ENCODE data around the gene TRIM45.
"Not testable (repeated sequence)": the region's sequence is repeated elsewhere in the genome, so short reads cannot be mapped to it uniquely, and the experiment has no call there.

The TRIM45 gene, protein sequence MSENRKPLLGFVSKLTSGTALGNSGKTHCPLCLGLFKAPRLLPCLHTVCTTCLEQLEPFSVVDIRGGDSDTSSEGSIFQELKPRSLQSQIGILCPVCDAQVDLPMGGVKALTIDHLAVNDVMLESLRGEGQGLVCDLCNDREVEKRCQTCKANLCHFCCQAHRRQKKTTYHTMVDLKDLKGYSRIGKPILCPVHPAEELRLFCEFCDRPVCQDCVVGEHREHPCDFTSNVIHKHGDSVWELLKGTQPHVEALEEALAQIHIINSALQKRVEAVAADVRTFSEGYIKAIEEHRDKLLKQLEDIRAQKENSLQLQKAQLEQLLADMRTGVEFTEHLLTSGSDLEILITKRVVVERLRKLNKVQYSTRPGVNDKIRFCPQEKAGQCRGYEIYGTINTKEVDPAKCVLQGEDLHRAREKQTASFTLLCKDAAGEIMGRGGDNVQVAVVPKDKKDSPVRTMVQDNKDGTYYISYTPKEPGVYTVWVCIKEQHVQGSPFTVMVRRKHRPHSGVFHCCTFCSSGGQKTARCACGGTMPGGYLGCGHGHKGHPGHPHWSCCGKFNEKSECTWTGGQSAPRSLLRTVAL

DNA sequence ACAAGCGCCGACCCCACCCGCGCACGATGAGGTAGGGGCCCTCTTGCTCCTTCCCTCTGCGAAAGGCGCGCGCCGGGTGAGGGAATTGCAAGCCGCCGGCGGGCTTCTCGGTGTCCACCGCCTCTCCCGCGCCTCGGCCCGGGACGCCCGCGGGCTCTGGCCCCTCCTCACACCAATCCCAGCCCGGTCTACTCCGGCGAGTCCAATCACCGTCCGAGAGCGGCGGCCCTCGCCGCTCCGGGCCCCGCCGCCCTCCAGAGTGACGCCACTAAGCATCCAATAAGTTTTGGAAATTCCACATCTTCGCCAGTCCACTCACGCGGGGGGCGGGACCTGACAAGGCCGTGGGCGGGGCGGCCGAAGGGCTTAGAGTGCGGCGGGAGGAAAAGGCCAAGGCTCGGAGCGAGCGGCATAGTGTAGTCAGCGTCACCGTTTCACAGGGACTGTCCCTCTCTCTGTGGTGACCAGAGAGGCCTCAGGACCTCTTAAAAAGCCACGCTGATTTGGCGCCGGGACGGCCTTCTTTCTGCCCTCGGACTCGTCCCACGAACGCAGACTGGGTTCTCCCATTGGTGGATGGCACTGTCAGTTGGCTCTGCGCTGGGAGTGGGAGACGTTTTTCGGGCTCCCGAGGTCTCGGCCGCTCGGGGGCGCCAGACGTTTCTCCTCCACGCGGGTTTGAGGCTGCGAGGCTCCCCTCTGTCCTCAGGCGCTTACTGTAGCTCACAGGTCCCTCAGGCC, at the start of gene TRIM45:
Gene TRIM45, minus strand, starts transcription at position 161 of the 741 bp plus-strand sequence. CDS start 548 bp downstream, outside the sequence.
- peak; percentile 98 for DNase-seq

DNA sequence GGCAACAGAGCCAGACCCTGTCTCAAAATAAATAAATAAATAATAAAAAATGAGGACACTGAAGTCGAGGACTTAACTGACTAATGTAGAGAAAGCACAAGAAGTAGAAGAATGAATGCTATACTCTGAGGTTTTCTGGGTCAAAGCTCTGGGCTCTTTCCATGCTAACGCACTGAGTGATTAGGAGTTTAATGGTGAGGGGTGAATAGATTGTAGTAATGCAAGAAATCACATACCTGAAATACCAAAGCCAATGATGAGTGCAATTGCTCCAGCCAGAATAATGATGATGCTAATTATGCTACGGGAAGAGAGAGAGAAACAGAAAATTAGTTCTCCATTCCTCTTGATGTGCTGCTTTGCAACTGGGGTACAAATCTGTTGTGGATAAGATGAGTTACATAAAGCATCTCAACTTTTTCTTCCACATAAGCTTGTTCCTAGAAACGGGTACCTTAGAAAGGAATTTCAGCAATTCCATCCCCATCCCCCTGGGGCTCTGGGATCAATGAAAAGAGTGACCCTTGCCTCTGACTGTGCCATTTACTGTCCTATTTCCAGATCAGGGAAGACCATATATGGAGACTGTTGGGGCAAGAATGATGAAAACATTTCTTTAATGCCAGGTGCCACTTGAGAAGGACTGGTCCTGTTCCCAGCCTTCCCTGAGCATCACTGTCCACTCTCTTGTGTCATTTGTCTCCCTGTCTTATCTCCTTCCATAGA, 48.5 kb upstream of the TRIM45 start:
- no peak for DNase-seq

DNA sequence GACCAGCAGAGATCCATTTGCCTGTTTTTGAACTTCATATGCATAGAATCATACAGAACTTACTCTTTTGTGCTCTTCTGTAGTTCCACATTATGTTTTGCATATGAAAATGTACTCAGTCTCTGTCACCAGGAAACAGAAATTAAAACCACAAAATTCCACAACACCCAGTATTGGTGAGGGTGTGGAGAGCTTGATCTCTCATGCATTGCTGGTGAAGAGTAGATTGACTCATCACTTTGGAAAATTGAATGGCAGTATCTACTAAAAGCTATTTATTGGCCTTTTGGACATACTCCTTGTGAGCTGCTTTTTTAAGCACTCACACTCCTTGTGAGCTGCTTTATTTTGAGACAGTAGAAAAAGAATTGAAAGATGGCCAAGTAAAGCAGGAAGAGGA, 45.9 kb upstream of the TRIM45 start:
- no peak for DNase-seq

DNA sequence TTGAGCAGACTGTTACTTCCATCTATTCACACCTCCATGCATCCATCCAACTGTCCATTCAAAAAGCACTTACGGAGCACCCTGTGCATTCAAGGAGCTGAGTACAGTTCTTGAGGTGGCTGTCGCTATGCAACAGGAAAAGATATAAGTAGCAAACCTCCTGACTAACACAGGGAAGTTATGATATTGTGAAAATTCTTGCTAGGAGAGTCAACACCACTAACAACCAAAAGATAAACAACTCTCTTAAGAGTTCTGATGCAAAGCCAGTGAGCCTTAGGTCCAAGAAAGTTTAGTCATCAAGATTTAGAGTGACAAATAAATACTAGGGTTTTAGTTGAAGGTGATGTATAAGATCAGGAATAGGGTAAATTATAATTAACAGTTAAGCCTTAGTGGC, 44.5 kb upstream of the TRIM45 start:
- DNase-seq = no peak

DNA sequence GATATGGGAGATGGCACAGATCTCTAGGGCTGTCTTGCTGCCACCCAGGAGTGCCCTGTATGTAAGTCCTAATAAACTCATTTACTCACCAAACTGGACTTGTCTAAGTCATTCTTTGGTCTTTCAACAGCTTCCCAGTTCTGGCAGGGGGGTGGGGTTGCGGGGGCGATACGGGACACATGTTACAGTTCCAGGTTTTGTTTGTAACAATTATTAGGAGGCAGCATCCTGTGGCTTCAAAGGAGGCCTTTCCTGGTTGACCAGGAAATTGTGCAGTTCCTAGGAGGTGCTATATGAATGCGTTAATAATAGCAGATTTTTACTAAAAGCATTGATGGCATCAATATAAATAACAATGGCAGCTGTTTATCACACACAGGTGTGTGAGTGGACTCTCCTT, 42.7 kb upstream of the TRIM45 start:
- no peak for DNase-seq

DNA sequence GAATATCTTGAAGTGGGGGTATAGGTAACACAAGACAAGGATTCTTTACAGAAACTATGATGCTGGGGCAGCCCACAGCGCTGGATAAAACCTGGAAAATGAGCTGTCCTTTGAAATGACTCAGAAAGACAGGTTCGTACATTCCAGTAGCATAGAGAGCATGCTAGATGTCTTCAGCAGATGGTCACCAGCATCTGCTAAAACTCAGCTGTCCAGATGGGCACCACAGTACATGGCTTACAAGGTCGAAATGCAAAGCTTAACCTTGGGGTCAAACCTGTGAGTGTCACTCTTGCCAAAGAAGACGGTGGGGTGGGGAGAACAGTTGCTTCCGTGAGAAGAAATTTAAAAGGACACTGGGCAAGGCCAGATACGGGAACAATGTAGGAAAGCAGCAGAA, 41.3 kb upstream of the TRIM45 start:
- DNase-seq = no peak

DNA sequence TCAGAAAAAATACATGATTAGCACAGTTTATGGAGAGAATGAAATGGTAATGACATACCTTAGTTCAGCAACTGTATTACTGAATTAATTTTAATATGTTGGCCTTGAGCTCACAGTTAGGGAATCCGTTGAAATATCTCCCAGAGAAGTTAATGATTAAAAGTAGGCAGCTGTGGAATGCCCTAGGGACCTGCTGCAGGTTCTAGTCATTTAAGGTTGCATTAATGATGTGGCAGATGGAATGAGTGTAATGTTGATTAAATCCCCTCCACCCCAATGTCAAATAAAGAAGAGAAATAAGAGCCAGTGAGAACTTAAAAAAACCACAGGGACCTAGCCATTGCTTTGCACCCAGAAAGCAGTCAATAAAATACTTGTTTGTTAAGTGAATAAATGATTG, 40.3 kb upstream of the TRIM45 start:
- no peak for DNase-seq

DNA sequence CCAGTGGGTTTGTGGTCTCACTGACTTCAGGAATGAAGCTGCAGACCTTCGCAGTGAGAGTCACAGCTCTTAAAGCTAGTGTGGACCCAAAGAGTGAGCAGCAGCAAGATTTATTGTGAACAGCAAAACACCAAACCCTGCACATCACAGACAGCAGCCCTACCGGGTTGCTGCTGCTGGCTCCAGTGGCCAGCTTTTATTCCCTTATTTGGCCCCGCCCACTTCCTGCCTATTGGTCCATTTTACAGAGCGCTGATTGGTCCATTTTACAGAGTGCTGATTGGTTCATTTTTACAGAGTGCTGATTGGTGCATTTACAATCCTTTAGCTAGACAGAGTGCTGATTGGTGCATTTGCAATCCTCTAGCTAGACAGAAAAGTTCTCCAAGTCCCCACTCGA, 29.8 kb upstream of the TRIM45 start:
- DNase-seq = not testable (repeated sequence)

DNA sequence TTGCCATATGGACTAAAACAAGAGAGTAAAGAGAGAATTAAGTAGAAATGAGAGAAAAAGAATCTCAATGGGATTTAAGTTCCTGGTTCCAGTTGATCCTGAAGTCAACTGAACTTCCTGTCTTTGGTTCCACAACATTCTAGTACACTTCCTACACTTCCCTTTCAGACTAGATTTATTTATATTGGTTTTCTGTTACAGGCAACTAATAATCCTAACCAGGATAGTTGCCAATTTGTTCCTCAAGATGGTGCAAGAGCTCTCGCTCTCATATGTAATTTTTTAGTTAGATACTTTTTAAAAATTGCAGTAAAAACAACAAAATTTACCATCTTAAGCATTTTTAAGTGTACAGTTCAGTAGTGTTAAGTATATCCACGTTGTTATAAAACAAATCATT, 28.8 kb upstream of the TRIM45 start:
- DNase-seq = no peak

DNA sequence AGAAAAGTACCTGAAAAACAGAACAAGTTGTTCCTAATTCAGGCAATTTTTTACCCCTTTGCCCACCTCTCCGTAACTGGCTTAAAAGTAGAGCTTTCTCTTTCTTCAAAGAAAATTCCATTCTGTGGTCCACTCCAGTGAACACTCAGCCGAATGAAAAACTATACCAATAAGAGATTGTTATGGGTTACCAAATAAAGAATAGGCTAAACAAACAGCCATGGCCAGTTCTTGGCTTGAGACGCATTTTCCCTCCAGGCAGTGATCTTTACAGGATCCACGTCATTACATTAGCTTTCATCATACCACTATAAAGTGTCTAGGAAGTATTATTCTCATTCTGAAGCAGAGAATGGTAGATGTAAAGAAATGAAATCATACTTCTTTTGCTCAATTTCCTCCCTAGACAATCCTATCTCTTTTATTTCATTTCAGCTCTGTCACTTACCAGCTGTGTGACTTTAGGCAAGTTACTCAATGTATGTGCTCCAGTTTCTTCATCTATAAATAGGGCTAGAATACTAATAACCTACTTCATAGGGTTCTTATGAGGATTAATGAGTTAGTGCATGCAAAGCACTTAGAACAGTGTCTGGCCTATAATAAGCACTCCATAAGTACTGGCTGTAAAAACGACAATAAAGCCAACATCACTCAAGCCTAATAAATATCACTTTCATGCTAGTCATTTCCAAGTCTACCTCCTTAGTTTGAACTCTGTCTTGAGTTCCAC, 26.5 kb upstream of the TRIM45 start:
- DNase-seq = peak; percentile 64

DNA sequence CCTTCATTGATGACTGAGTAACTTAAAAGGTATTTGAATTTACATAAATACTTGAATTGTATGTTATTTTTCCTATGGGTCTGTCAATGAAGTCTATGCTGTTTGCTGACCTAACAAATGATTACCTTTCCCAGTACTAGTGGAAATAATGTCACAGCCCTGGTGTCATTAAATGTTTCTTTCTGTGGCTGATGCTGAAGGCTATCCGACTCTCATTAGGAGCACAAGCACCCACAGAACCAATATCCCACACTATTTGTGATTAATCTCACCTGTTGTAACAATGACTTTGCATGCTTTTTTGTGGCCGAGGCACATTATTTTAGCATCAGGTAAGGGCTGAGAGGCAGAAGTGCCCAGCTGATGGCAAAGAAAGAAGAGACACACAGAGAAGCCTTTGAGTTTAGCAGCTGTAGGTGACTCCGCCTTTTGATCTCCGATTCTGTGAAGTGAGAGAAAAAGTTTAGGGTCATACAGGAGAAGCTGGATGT, 25.8 kb upstream of the TRIM45 start:
- peak; percentile 64 for DNase-seq

DNA sequence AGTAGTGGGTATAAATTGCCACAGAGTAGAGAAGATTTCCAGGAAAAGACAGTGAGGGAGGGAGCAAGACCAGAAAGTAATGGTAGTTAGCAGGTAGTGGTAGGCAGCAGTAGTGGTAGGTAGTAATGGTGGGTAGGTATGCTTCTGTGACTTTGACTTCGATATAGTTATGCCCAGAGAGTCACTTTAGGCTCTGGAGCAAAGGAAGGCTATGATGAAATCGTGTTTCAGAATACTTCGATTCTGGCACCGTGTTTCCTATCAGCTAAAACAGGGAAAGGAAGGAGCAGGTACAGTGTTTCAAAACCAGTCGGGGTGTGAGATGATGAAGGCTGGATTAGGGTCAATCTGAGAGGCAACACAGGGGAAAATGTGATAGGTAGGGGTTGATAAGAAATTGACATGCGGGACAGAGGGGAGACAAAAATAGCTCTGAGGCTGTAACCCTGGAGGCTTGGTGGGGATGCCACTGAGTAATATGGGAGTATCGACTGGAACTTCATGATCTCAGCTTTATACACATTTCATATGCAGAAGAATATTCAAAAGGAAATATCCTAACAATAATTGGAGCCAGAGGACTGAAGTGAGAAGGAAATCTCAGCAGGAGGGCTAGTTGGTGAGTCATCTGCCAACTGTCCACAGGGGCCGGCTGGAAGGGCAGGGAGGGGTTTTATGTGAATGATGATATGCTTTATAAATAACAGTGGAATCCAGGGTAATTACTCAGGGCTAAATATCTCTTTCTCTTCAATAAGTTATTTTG, 25.2 kb upstream of the TRIM45 start:
- DNase-seq = peak; percentile 86

DNA sequence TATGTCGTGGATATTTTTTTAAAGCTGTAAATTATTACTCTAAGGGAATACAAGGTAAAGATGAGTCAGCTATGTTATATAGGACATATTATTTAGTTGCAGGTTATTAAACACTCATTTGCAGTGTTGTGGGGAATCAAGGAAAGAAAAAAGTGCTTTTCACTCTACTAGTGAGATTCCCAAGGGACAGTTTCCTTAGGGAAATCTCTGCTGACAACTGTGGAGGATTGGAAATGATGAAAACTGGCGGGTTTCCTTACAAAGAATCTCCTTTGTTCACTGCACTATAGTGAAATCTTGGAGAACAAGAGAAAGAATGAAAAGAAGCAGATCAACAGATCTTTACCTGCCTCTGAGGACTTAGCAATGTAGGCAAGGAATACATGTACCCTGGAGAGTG, 24.5 kb upstream of the TRIM45 start:
- DNase-seq = no peak

DNA sequence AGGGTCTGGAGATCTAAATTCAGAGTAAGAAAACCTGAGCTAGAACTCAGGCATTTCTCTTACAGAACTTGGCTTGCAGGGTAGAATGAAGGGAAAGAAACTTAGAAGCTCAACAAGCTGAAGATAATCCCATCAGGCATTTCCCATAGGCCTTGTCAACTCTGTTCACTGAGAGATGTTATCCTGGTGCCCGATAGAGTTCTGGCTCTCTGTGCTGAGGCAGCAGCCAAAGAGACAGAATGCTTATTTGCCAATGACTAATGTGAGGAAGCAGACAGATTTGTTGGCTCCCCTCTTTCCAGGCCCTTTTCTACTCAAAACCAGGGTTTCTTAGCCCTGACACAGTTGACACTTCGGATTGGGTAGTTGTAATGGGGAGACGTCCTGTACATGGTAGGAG, 22.3 kb upstream of the TRIM45 start:
- DNase-seq = no peak

DNA sequence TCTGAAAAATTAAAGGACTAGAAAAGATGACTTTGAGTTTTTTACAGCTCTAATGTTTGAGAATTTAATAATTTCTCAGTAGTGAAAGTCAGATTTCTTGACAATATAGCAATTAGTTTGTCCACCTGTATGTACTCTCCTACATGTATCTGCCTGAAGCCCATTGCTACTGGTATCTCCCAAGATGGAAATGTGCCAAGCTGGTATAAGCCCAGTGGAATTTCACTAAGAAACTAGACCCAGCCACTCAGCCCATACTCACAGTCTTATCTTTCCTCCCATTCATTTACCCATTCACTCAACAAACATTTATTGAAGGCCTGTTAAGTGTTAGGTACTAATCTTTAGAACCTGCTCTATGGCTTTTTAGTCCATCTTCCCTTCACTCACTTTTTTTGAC, 21.6 kb upstream of the TRIM45 start:
- no peak for DNase-seq

DNA sequence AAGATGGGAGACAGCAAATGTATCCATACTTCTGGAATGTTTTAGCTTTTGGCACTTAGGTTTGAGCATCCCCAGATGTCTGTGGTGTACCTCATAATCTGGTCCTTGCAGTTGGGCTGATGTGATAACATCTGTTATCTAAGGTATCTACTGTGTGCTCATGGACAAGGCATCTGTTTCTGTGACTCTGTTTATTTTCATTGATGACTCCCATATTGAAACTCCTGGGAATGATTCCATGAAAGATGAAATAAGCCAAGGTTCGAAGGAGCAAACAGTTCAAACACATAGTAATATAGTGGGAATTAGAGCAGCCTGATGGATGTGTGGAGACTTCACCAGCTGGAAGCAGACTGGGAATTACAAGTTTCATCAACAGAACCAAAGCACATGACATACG, 20.7 kb upstream of the TRIM45 start:
- DNase-seq = no peak

DNA sequence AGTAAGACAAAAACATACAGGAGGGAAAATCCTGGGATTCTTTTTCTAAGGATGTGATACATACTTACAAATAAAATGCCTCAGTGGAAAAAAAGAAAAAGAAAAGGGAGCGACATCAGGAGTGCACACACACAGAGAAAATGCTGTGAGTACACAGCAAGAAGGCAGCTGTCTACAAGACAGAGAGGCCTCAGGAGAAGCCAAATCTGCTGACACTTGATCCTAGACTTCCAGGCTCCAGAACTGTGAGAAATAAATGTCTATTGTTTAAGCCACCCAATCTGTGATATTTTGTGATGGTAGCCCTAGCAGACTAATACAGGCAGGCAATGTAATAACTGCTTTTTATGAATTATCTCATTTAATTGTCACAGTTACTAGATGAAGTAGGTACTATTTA, 17.0 kb upstream of the TRIM45 start:
- no peak for DNase-seq

DNA sequence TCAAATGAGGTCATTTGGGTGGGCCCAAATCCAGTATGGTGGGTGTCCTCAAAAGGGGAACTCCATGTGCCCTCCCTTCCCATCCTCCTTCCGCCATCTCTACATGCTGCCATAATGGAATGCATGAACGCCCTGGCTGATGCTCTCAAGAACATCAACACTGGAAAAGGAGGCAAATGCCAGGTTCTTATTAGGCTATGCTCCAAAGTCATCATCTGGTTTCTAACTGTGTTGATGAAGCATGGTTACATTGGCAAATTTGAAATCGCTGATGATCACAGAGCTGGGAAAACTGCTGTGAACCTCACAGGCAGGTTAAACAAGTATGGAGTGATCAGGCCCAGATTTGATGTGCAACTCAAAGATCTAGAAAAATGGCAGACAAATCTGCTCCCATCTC, 16.6 kb upstream of the TRIM45 start:
- no peak for DNase-seq

DNA sequence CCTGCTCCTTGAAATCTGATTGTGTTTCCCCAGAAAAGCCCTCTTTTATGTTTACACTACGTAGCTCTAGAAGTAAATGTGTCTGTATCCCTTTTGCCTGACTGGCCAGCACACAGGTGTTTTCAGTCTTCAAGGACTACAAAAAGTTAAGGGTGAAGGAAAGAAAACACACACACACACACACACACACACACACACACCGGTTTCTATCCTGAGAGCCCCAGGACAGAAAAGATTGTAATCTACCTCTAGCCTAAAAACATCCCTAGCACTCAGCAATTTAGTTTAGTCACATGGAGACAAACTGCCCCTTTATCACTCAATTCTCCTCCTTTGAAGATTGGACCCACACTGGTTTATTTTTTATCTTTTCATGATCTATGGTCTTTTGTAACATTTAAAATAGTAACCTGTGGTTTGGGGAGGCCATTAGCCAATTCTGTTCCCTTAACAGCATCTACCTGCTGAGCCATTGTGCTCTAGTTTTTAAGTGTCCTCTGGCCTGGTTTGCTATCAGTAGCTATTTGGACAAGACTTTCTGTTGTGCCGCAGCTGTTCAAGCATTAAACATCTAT, 15.8 kb upstream of the TRIM45 start:
- no peak for DNase-seq

DNA sequence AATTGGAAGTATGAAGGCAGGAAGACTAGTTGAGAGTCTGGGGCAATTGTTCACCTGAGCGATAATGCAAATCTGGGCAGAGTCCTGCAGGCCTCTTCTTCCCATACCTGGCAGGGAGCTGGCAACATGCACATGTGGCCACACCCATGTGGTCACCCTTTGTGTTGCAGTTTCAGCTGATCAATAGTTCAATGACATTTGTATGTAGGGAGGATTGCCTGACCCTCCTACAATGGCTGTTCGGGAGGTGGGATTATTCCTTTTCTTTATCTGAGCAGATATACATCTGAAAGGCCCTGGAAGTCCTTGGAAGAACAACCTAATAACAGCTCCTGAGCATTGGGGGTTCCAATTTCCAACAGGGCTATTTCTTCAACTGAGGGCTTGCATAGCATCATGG, 15.2 kb upstream of the TRIM45 start:
- no peak for DNase-seq

DNA sequence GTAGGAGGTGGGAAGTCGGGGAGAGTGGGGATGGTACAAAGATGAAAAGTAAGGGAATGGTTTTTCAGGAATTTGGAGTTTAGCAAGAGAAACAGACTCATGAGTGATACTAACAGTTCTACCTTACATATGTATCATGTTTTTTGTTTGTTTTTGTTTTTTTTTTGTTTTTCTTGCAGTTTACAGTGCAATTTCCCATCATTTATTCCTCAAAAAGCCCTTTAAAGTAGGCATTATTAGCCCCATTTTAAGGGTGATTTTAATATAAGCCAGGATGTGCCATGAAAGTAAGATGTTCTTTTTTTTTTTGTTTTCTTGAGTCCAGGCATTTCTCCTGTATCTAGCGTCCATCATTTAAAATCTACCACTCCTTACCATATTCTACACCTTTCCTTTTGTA, 13.8 kb upstream of the TRIM45 start:
- DNase-seq = no peak
